ENCODE data around the gene ADSL. TPM values are rescaled to one million over a fixed set of nuclear protein-coding genes. Genes with fewer than 3 reads are reported as not detected.

ADSL gene
- total and polyA plus RNA-seq, 2 of the 8 experiments (the other 6 are each of a cell fraction or from before 2014, with no cell fraction given): 197 to 218 TPM

- no peak for FAIRE-seq
- no peak overlapping the region for H4K5ac ChIP-seq (ENCODE audit: insufficient read length, low read depth, low read length)
- POLR2A ChIA-PET (ENCODE audit: partially characterized antibody): interaction anchor here (0.7 to 2.2 kb wide), 4 partner anchors 10 to 38 kb away, joined by 3 to 5 read pairs (median 3); partner anchors contain the start of gene ADSL
- TF ChIP-seq SP4 (IDR thresholded peaks at IDR 0.05; ENCODE audit: low read length): no peak
- TF ChIP-seq JUN (IDR thresholded peaks at IDR 0.05; ENCODE audit: low read depth, low read length): no peak
- TF ChIP-seq RXRA (IDR thresholded peaks at IDR 0.05; ENCODE audit: insufficient read depth, low read depth, low read length): no peak
- TF ChIP-seq SP1 (IDR thresholded peaks at IDR 0.05; ENCODE audit: low read depth, low read length): no peak
- TF ChIP-seq RBBP5 (IDR thresholded peaks at IDR 0.05; ENCODE audit: borderline replicate concordance, low read depth, low read length): no peak
- no peak for TF ChIP-seq BRCA1 (IDR thresholded peaks at IDR 0.05; ENCODE audit: low read depth, low read length)
- no peak for TF ChIP-seq ASH2L (IDR thresholded peaks at IDR 0.05; ENCODE audit: low read length)
- TF ChIP-seq POU5F1 (IDR thresholded peaks at IDR 0.05; ENCODE audit: low read depth, low read length): no peak
- no peak for TF ChIP-seq CHD2 (IDR thresholded peaks at IDR 0.05; ENCODE audit: low read length)
- TF ChIP-seq TAF7 (optimal IDR thresholded peaks at IDR 0.05; ENCODE audit: borderline replicate concordance, low read depth, low read length): no peak
- TF ChIP-seq ZNF274 (IDR thresholded peaks at IDR 0.05; ENCODE audit: borderline replicate concordance, extremely low read depth, low read length): no peak
- TF ChIP-seq MAFK (IDR thresholded peaks at IDR 0.05; ENCODE audit: low read depth, low read length): no peak
- TF ChIP-seq TBP (IDR thresholded peaks at IDR 0.05; ENCODE audit: low read depth, low read length): no peak
- TF ChIP-seq RNF2 (IDR thresholded peaks at IDR 0.05; ENCODE audit: borderline replicate concordance, low read depth, low read length, missing control alignments, poor library complexity, severe bottlenecking): no peak
- no peak for TF ChIP-seq CBX8 (IDR thresholded peaks at IDR 0.05; ENCODE audit: borderline replicate concordance, low read depth, low read length)
- TF ChIP-seq SP2 (IDR thresholded peaks at IDR 0.05; ENCODE audit: low read length): no peak
Observed at GRCh38 chr22:40363059-40363458, 16.8 kb downstream of the ADSL start.

More at GRCh38 chr22:40363059-40363458, 16.8 kb downstream of the ADSL start:
- no peak overlapping the region for H3K9ac ChIP-seq (replicated peaks in 1 of 4; ENCODE audit: extremely low read depth in 1 of 4, low read depth in 3 of 4, low read length in 3 of 4)
- no peak overlapping the region for H3K4ac ChIP-seq (replicated peaks; ENCODE audit: insufficient read length, low read depth, low read length)
- H2AK5ac ChIP-seq (ENCODE audit: low read depth, low read length): no peak overlapping the region
- H3K23ac ChIP-seq (ENCODE audit: insufficient read length): no peak overlapping the region
- H3K4me2 ChIP-seq (ENCODE audit: insufficient read depth in 1 of 2, low read depth in 2 of 2, low read length in 2 of 2): no peak overlapping the region
- CTCF ChIA-PET (ENCODE audit: partially characterized antibody): interaction anchor here (1.6 kb wide), 1 partner anchor 15 kb away, joined by 5 read pairs; no protein-coding TSS in a partner anchor
- H4K91ac ChIP-seq (replicated peaks; ENCODE audit: insufficient read length, low read length): no peak overlapping the region
- H3K79me2 ChIP-seq (ENCODE audit: control insufficient read depth in 1 of 2, insufficient read depth in 2 of 2, low read length in 2 of 2): no peaks in the 10 kb centered on the region
- H3K36me3 ChIP-seq (ENCODE audit: control insufficient read depth in 2 of 4, insufficient read depth in 4 of 4, low read length in 3 of 4): peaks cover 73 to 100% (median 88%) of the 10 kb centered on the region in 4 experiments
- H2BK15ac ChIP-seq (ENCODE audit: low read length): no peak overlapping the region
- no peak overlapping the region for H3K14ac ChIP-seq (ENCODE audit: insufficient read length)
- no peaks in the 10 kb centered on the region; a peak in 1 of 4 replicates for H3K9me3 ChIP-seq (ENCODE audit: insufficient read depth in 2 of 2, low read depth in 1 of 2, low read length in 1 of 2)
- no peak overlapping the region for H2AFZ ChIP-seq (ENCODE audit: low read length)
- no peak overlapping the region for H4K8ac ChIP-seq (ENCODE audit: extremely low read depth, insufficient read depth, low read length)
- WGBS, 2 experiments (ENCODE audit: extremely low coverage in 1 of 2, insufficient coverage in 1 of 2, insufficient read length in 1 of 2, insufficient replicate concordance in 2 of 2, low coverage in 1 of 2, low lambda C conversion rate in 2 of 2, missing lambda C conversion rate in 1 of 2): 96% methylated on average over 3 of the region's 3 CpGs; no CpG with 5 or more reads in 1 of the 2 experiments
- H3K4me1 ChIP-seq (replicated peaks in 1 of 4; ENCODE audit: control insufficient read depth in 3 of 4, insufficient read depth in 4 of 4, low read length in 3 of 4): no peaks in the 10 kb centered on the region
- H2BK12ac ChIP-seq (ENCODE audit: low read depth, low read length): no peak overlapping the region
- no peak overlapping the region for H3K27ac ChIP-seq (ENCODE audit: low read depth, low read length)
- H2BK120ac ChIP-seq (replicated peaks; ENCODE audit: low read depth, low read length): no peak overlapping the region
- no peaks in the 10 kb centered on the region for H3K23me2 ChIP-seq (ENCODE audit: low read depth, low read length)
- no peak overlapping the region for H3K56ac ChIP-seq (replicated peaks; ENCODE audit: insufficient read length, low read depth, low read length)
- no peak overlapping the region for H2BK5ac ChIP-seq (ENCODE audit: low read depth, low read length)
- 0 out of 2 replicates have a peak, but pooled peaks cover 2% of the 10 kb centered on the region for H3K79me1 ChIP-seq (ENCODE audit: low read depth, low read length)
- no peak overlapping the region for H2BK20ac ChIP-seq (ENCODE audit: low read length)
- no peak for DNase-seq (ENCODE audit: low read depth in 1 of 2, low spot score in 2 of 2)
- peaks cover 3 to 8% of the 10 kb centered on the region in 2 experiments for H4K20me1 ChIP-seq (replicated peaks in 1 of 2; ENCODE audit: control insufficient read depth in 1 of 2, insufficient read depth in 2 of 2, low read length in 2 of 2)
- H3K18ac ChIP-seq (ENCODE audit: extremely low read depth, low read length): no peak overlapping the region
- H3K27me3 ChIP-seq (replicated peaks in 1 of 4; ENCODE audit: control insufficient read depth in 3 of 4, extremely low read depth in 1 of 4, insufficient read depth in 3 of 4, low read length in 3 of 4): no peaks in the 10 kb centered on the region
- H3K4me3 ChIP-seq (ENCODE audit: extremely low read depth in 1 of 4, insufficient read depth in 2 of 4, low read depth in 3 of 4, low read length in 4 of 4): no peak overlapping the region

Measured in H1 (cell line).